ENCODE results near the gene THRA. TPM values are rescaled to one million over a fixed set of nuclear protein-coding genes. Genes with fewer than 3 reads are reported as not detected.
"Not testable (repeated sequence)": the region's sequence is repeated elsewhere in the genome, so short reads cannot be mapped to it uniquely, and the experiment has no call there.

THRA gene
- total and polyA plus RNA-seq, 11 donors = 50.6 to 105 (median 69.8) TPM

DNA sequence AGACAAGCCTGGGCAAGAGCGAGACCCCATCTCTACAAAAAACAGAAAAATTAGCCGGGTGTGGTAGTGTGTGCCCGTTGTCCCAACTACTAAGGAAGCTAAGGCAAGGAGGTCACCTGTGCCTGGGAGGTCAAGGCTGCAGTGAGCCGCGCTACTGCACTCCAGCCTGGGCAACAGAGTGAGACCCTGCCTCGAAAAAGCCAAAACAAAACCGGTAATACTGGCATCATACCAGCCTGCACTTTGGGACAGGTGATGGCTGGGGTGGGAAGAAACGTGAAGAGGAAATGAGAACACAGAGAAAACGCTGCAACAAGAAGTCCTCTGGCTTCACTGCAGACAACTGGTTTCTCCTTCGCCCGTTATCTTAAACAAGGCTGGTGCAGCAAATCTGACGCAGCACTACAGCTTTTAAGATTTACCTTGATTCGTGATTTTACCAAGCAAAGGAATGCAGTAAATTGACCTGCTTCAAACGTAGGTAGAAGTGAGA lies 76.8 kb downstream of the THRA start:
- Histone ChIP-seq H3K27ac (peak overlapping the region; percentile 89 to 99 (median 98)), H3K9me3 (no peaks in the 10 kb centered on the region), H3K4me1 (peaks cover 3 to 27% (median 22%) of the 10 kb centered on the region in 12 donors), H3K4me3 (peak overlapping the region; percentile 45 to 91 (median 79)), H3K36me3 (peaks cover 0 to 70% (median 61%) of the 10 kb centered on the region in 9 donors), H3K27me3 (no peaks in the 10 kb centered on the region)
- peak in 1 of 5 donors; percentile 20 for DNase-seq
- no peak for TF ChIP-seq POLR2A (IDR thresholded peaks at IDR 0.05)
- TF ChIP-seq, protein P1, sequence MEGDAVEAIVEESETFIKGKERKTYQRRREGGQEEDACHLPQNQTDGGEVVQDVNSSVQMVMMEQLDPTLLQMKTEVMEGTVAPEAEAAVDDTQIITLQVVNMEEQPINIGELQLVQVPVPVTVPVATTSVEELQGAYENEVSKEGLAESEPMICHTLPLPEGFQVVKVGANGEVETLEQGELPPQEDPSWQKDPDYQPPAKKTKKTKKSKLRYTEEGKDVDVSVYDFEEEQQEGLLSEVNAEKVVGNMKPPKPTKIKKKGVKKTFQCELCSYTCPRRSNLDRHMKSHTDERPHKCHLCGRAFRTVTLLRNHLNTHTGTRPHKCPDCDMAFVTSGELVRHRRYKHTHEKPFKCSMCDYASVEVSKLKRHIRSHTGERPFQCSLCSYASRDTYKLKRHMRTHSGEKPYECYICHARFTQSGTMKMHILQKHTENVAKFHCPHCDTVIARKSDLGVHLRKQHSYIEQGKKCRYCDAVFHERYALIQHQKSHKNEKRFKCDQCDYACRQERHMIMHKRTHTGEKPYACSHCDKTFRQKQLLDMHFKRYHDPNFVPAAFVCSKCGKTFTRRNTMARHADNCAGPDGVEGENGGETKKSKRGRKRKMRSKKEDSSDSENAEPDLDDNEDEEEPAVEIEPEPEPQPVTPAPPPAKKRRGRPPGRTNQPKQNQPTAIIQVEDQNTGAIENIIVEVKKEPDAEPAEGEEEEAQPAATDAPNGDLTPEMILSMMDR (IDR thresholded peaks at IDR 0.05) = no peak
- intact Hi-C loops (cut with DNase I) = loop anchor here in 6 of 10 donors (1.0 to 10.0 kb wide), 3 partner anchors 16 to 495 kb away; no protein-coding TSS in a partner anchor
- peak in 3 of 4 donors; percentile 1 to 3 (median 1) for ATAC-seq
- WGBS, 4 donors = 15 to 21% (median 19%) methylated on average over 14 of the region's 14 CpGs

DNA sequence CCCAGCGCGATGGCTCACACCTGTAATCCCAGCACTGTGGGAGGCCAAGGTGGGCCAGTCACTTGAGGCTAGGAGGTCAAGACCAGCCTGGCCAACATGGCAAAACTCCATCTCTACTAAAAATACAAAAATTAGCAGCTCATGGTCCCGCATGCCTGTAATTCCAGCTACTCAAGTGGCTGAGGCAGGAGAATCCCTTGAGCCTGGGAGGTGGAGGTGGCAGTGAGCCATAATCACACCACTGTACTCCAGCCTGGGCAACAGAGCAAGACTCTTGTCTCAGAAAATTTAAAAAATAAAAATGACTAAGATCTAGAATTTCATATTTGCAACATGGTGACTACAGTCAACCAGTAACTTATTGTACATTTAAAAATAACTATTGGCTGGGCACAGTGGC lies 80.4 kb downstream of the THRA start:
- intact Hi-C loops (cut with DNase I); H3K4me3 ChIP-seq; ATAC-seq; H3K27ac ChIP-seq; H3K9me3 ChIP-seq; DNase-seq; H3K27me3 ChIP-seq: not testable (repeated sequence)
- 82 to 86% (median 84%) methylated on average over 3 of the region's 3 CpGs for WGBS, 4 donors
- Histone ChIP-seq H3K4me1 (peaks cover 3 to 40% (median 26%) of the 10 kb centered on the region in 12 donors), H3K36me3 (peaks cover 0 to 70% (median 67%) of the 10 kb centered on the region in 9 donors)

Small RNA genes within 50 kb of the gene (microRNA-seq; reads per million reads assigned to microRNA genes)
- 0 to 1.2 (median 0.56) reads per million in 4 donors for gene MIR6884

Other genes with a start within 250 kb of the THRA start
- 1 to 10 TPM in 2 of 9 donors, under 1 TPM in 7; 0.07 to 6.9 (median 0.22) TPM for gene IKZF3, start 198.7 kb upstream of the THRA start, total RNA-seq
- gene IKZF3, start 198.7 kb upstream of the THRA start, polyA plus RNA-seq = under 1 TPM; 0.08 to 0.11 TPM
- not detected for gene ZPBP2, start 194.8 kb upstream of the THRA start, total RNA-seq
- gene ZPBP2, start 194.8 kb upstream of the THRA start, polyA plus RNA-seq = not detected
- 1 to 10 TPM; 1.6 to 5.3 (median 2.8) TPM for gene GSDMB, start 144.3 kb upstream of the THRA start, total RNA-seq
- gene GSDMB, start 144.3 kb upstream of the THRA start, polyA plus RNA-seq = 1 to 10 TPM; 2.0 to 4.7 TPM
- 100 to 1,000 TPM in 1 of 9 donors, 10 to 100 TPM in 8; 40.0 to 111 (median 59.2) TPM for gene ORMDL3, start 135.4 kb upstream of the THRA start, total RNA-seq
- gene ORMDL3, start 135.4 kb upstream of the THRA start, polyA plus RNA-seq = 10 to 100 TPM; 49.9 to 64.0 TPM
- gene LRRC3C, start 135.2 kb upstream of the THRA start, total RNA-seq = not detected
- not detected for gene LRRC3C, start 135.2 kb upstream of the THRA start, polyA plus RNA-seq
- 1 to 10 TPM in 2 of 9 donors, under 1 TPM in 5, not detected in 2; 0.35 to 3.7 (median 0.52) TPM for gene GSDMA, start 100.0 kb upstream of the THRA start, total RNA-seq
- gene GSDMA, start 100.0 kb upstream of the THRA start, polyA plus RNA-seq = under 1 TPM in 1 of 2 donors, not detected in 1; 0.08 TPM
- gene PSMD3, start 82.2 kb upstream of the THRA start, total RNA-seq = 100 to 1,000 TPM in 2 of 9 donors, 10 to 100 TPM in 7; 68.9 to 117 (median 83.3) TPM
- gene PSMD3, start 82.2 kb upstream of the THRA start, polyA plus RNA-seq = 100 to 1,000 TPM in 1 of 2 donors, 10 to 100 TPM in 1; 72.6 to 142 TPM
- 1 to 10 TPM in 1 of 9 donors, under 1 TPM in 1, not detected in 7; 0.80 to 1.3 TPM for gene CSF3, start 47.5 kb upstream of the THRA start, total RNA-seq
- under 1 TPM; 0.14 to 0.46 TPM for gene CSF3, start 47.5 kb upstream of the THRA start, polyA plus RNA-seq
- gene MED24, start 8.6 kb upstream of the THRA start, total RNA-seq = 10 to 100 TPM; 51.1 to 75.4 (median 58.3) TPM
- gene MED24, start 8.6 kb upstream of the THRA start, polyA plus RNA-seq = 10 to 100 TPM; 52.7 to 61.8 TPM
- 10 to 100 TPM in 6 of 9 donors, 1 to 10 TPM in 3; 5.8 to 36.1 (median 21.8) TPM for gene NR1D1, start 37.6 kb downstream of the THRA start, total RNA-seq
- 10 to 100 TPM in 1 of 2 donors, 1 to 10 TPM in 1; 6.1 to 20.2 TPM for gene NR1D1, start 37.6 kb downstream of the THRA start, polyA plus RNA-seq
- gene MSL1, start 59.0 kb downstream of the THRA start, total RNA-seq = 10 to 100 TPM; 32.0 to 54.1 (median 45.1) TPM
- 10 to 100 TPM; 32.2 to 54.7 TPM for gene MSL1, start 59.0 kb downstream of the THRA start, polyA plus RNA-seq
- gene CASC3, start 77.6 kb downstream of the THRA start, total RNA-seq = 10 to 100 TPM; 26.5 to 54.3 (median 42.2) TPM
- 10 to 100 TPM; 27.9 to 33.4 TPM for gene CASC3, start 77.6 kb downstream of the THRA start, polyA plus RNA-seq
- 1 to 10 TPM; 2.2 to 4.8 (median 2.9) TPM for gene RAPGEFL1, start 114.5 kb downstream of the THRA start, total RNA-seq
- gene RAPGEFL1, start 114.5 kb downstream of the THRA start, polyA plus RNA-seq = 1 to 10 TPM; 3.3 to 6.6 TPM
- gene WIPF2, start 156.3 kb downstream of the THRA start, total RNA-seq = 10 to 100 TPM in 6 of 9 donors, 1 to 10 TPM in 3; 8.4 to 17.6 (median 11.2) TPM
- 10 to 100 TPM in 1 of 2 donors, 1 to 10 TPM in 1; 6.6 to 12.2 TPM for gene WIPF2, start 156.3 kb downstream of the THRA start, polyA plus RNA-seq
- gene CDC6, start 224.9 kb downstream of the THRA start, total RNA-seq = 1 to 10 TPM in 2 of 9 donors, under 1 TPM in 7; 0.07 to 9.8 (median 0.69) TPM
- gene CDC6, start 224.9 kb downstream of the THRA start, polyA plus RNA-seq = 1 to 10 TPM in 1 of 2 donors, under 1 TPM in 1; 0.34 to 2.8 TPM
- gene RARA, start 246.2 kb downstream of the THRA start, total RNA-seq = 10 to 100 TPM; 14.1 to 41.4 (median 19.4) TPM
- 10 to 100 TPM; 15.5 to 22.0 TPM for gene RARA, start 246.2 kb downstream of the THRA start, polyA plus RNA-seq